Measurements from ENCODE around the gene GALNT5.
A peak's percentile ranks its signal among the peaks of the same experiment; 100 is the strongest.

GALNT5 gene

GRCh38 chr2:157292853-157293252 is 35.3 kb downstream of the GALNT5 start:
- no peak for DNase-seq

- DNase-seq: no peak
Measured at GRCh38 chr2:157296490-157296889, 39.0 kb downstream of the GALNT5 start.

GRCh38 chr2:157296958-157297357 is 39.5 kb downstream of the GALNT5 start:
- DNase-seq: no peak

DNA sequence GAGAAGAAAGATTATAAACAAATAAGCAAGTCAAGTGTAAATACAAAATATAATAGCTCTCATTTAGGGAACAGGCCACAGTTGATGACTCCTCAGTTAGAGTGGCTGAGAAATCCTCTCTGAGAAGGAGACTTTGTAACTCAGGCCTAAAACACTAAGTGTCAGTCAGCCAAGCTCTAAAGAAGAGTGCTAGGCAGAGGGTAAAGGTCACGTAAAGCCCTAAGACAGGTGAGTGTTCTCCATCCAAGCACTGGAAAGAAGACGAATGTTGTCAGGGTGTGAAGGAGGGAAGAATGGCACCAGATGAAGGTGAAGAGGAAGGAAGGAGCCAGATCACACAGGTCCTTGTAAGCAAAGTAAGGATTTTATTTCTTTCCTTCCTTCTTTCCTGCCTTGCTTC is 43.8 kb downstream of the GALNT5 start:
- no peak for DNase-seq

- DNase-seq: no peak
Measured at GRCh38 chr2:157302492-157303099, 45.1 kb downstream of the GALNT5 start.

- DNase-seq: no peak
Measured at GRCh38 chr2:157303612-157304011, 46.1 kb downstream of the GALNT5 start.

DNA sequence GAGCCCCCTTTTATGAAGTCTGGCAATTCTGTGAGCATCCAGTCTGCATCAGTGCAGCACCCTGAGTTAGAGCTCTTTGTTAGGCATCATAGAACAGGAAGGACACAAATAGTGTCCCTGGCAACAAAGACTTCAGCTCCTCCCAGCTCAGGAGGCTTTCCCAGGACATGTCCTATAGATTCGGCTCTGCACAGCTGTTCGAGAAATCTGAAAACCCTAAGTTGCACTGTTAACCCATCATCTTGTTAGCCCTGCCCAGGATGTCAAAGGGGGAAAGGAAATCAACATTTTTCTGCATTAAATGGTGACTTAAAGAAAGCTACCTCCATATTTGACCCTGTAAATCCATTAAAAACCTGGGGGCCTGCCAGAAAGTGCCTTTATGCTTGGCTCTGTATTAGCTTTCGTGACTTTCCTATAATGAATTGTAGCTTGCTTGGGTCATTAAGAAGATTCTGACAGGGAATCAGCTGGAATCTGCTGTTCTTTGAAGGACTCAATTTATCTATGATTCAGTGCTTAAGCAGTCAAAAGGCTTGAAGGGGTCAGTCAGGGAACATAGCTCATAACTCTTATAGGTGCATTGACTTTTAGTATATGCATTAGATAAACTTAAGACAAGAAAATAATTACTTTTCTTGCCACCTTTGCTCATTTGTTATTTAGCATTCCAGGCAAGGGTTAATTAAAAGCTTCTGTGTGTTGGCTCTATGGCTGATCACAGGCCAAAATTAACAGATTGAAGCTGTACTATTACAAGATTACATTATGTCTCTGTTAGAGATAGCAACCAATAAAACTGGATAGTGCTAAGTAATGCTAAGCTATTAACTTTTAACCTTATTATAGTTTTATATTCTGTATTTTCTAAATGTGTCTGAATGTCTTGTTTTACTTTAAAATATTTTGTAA is 47.6 kb downstream of the GALNT5 start:
- DNase-seq: no peak

- no peak for DNase-seq
Measured at GRCh38 chr2:157305723-157306110, 48.2 kb downstream of the GALNT5 start.

- DNase-seq: no peak
Measured at GRCh38 chr2:157307021-157307420, 49.5 kb downstream of the GALNT5 start.

- no peak for DNase-seq
Measured at GRCh38 chr2:157309878-157310277, 52.4 kb downstream of the GALNT5 start.

DNA sequence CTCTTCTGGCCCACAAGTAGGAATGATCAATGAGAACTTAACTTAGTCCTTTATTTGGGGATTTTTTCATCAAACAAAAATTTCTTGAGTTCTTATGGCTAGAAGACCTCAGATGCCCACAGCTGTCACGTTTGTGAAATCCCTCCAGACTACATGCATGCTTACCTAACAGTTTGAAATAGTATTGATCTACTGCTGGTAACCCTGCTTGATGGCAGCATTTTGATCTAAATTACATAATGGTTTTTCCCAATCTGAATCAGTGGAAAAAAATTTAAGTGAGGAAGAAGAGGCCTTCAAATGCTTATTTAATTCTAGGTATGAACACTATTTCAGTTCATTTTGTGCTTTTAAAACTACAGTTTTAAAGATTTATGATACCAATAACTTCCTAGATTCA is 54.2 kb downstream of the GALNT5 start:
- no peak for DNase-seq

DNA sequence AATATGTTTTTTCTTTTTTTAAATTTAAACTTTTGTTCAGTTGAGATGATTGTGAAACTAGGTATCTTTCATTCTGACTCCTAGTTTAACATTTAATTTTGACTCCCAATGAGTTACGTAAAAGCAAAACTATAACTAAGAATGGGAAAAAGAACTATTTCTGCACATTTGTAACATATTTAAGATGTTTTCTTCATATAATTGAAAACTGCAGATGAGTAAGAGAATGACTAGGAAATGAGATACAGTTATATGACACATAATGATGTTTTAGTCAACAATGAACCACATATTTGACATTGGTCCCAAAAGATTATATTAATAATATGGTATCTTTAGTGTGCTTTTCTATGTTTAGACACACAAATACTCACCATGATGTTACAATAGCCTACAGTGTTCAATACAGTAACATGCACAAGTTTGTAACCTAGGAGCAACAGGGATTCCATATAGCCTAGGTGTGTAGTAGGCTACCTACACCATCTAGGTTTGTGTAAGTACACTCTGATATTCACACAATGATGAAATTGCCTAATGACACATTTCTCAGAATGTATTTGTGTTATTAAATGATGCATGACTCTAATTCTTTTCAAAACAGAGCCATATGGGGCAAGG is 55.5 kb downstream of the GALNT5 start:
- no peak for DNase-seq

DNA sequence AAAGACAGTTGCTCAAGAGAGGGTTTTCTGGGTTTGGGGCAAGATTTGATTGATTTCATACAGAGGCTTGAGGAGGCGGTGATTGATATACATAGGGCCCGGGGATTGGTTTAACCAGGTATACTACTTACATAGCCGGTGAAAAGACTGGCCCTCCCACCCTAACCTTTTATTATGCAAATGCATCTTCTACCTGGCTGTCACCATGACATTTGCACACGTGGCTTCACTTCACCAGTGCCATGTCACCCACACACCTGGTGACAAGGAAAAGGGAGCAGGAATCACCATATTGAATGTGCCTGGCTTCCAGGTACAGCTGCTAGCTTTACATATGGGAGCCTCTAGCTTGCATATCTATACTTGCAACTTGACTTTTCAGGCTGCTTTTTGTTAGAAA is 58.4 kb downstream of the GALNT5 start:
- DNase-seq: no peak

DNA sequence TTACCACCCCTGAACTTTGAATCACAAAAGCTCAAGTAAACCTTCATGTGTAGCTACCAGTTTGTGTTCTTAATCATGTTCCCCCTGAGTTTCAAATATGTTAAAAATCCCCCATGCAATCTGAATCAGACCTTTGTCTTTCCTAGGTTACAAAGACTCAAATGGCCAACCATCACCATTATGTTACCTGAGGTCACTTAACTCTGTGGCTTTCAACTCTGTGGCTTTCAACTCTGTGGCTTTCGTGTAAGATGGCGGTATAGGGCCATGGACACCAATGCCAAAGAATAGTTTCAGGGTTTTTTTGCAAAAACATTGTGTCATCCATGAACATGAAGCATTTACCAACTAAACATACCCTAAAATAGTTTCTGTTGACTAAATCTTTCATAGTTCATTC is 61.4 kb downstream of the GALNT5 start:
- DNase-seq: no peak

GRCh38 chr2:157319795-157320194 is 62.3 kb downstream of the GALNT5 start:
- DNase-seq: no peak

GRCh38 chr2:157320409-157320808 is 62.9 kb downstream of the GALNT5 start:
- no peak for DNase-seq

GRCh38 chr2:157321466-157321865 is 64.0 kb downstream of the GALNT5 start:
- no peak for DNase-seq

DNA sequence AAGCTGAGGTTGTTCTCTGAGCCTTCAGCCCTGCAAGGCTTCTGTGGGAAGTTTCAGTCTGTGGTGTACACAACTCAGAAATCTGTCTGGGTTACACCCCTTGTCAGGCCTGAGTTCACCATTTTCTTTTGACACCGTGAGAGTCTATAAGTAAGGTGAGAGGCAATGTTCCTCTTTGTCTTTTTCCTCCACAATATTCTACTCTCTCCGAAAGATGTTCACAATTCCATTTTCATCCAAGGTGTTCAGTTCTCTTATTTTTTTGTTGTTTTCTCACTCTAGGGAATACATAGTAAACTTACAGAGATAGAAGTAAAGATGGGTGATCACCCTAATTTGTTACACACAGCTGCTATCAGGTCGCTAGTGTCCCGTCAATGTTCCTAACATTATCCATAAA is 64.9 kb downstream of the GALNT5 start:
- DNase-seq: no peak

GRCh38 chr2:157324331-157324843 is 66.9 kb downstream of the GALNT5 start:
- no peak for DNase-seq

GRCh38 chr2:157325786-157326185 is 68.3 kb downstream of the GALNT5 start, which contains the start of gene ERMN:
ERMN (minus strand) TSS chr2:157325824; CDS start chr2:157325642, 182 bp downstream.
- no peak for DNase-seq

GRCh38 chr2:157326698-157327097 is 69.2 kb downstream of the GALNT5 start:
- DNase-seq: no peak

- no peak for DNase-seq
Measured at GRCh38 chr2:157327200-157327599, 69.7 kb downstream of the GALNT5 start.

DNA sequence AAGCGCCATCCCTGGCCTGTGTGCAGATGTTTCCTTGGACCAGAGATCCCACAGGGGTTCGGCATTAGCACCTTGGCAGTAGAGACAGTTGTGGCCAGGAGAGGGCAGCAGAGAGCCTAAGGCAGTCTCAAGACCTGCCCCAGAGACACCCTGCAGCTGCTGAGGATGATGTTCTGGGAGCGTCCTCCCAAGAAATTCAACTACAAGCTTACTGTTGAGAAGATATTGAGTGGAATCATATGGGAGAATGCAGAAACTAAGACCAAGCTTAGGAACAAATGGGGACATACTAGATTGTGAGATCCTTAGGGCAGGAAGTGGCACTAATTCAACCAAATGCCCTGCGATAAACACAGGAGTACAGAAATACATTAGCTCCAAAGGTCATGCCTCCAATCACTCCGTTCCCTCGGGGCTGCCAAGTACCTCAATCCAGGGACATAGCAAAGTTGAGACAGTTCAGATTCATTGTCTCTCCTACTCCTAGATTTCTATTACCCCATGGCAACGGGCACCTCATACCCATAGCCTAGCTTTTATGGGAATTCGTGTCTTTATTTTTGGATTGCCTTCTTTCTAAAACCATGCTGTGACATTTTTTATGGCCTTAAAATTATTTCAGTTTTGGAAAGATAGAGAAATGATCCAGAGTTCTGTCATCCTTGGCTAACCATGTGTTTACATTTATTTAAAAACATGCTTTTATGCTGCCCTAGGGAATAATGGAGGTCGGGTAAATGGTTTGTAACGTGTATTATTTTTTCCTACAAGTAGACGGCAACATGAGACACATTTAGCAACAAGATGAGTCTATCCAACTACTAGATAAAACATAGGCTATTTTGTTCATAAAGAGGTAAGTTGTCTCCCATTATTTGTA is 70.4 kb downstream of the GALNT5 start:
- peak; percentile 90 for DNase-seq

Data from stimulated activated CD4-positive, alpha-beta T cell treated with anti-CD3 and anti-CD28 coated beads, Interleukin-12 subunit alpha, Interleukin-12 subunit beta, amount 100 ng/mL, for 4 hours (primary cell).